GM12892 (cell line): ENCODE data around the gene ZDHHC7.

Experiments used
- POLR2A ChIP-seq: IDR thresholded peaks from 2 replicates; pipeline ENCODE4 v1.6.1; 2011; ENCODE audit warnings: low read depth, low read length, control low read depth
- POLR2AphosphoS5 ChIP-seq: IDR thresholded peaks from 2 replicates; pipeline ENCODE4 v1.6.1; 2011; ENCODE audit warnings: low read depth, low read length, control low read depth

DNA sequence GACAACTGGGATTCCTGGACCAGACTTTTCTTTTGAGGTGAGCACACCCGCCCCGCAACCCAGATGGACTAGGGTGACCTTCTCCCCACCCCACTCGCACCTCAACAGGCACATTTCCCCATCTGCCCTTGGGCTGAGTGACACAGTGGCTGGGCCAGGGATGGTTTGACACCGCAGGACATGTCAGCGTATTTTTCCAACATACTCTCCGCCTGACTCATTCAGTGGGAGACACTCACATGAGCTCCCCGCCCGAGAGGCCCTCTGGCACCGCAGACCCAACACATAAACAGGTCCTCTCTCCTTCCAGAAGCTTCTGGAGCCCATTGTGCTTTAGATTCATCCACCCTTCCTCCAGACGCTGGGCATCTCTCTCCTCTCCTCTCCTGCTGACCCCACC lies 69.4 kb downstream of the ZDHHC7 start:
- no peak for TF ChIP-seq POLR2A
- no peak for TF ChIP-seq POLR2AphosphoS5
